GM10847 (cell line): Measurements from ENCODE around the gene LAMTOR1.

ENCODE experiments used
- POLR2A ChIP-seq: IDR thresholded peaks from 2 replicates; pipeline ENCODE4 v1.6.1; 2011; ENCODE audit not compliant: insufficient read length; ENCODE audit errors: extremely low read depth

The LAMTOR1 gene

GRCh38 chr11:72098741-72099140 lies 4.4 kb downstream of the LAMTOR1 start:
- no peak for TF ChIP-seq POLR2A

GRCh38 chr11:72091292-72091691 lies 11.8 kb downstream of the LAMTOR1 start:
- TF ChIP-seq POLR2A, result no peak

GRCh38 chr11:72088076-72088808 lies 14.9 kb downstream of the LAMTOR1 start:
- TF ChIP-seq POLR2A, result no peak

GRCh38 chr11:72085621-72086351 lies 17.3 kb downstream of the LAMTOR1 start:
- no peak for TF ChIP-seq POLR2A

- TF ChIP-seq POLR2A, result no peak
Measured at GRCh38 chr11:72084965-72085364, 18.1 kb downstream of the LAMTOR1 start.

- no peak for TF ChIP-seq POLR2A
Measured at GRCh38 chr11:72084076-72084475, 19.0 kb downstream of the LAMTOR1 start.

- TF ChIP-seq POLR2A, result no peak
Measured at GRCh38 chr11:72083414-72083813, 19.7 kb downstream of the LAMTOR1 start.

- no peak for TF ChIP-seq POLR2A
Measured at GRCh38 chr11:72081821-72082453, 21.2 kb downstream of the LAMTOR1 start.

- TF ChIP-seq POLR2A, result no peak
Measured at GRCh38 chr11:72081184-72081644, 21.9 kb downstream of the LAMTOR1 start.

GRCh38 chr11:72080326-72081183 lies 22.5 kb downstream of the LAMTOR1 start, which contains the start of the genes LRRC51 and NUMA1:
TSS of gene LRRC51 (plus strand) at chr11:72080850. CDS start at chr11:72089084, 8,234 bp downstream.
TSS of gene NUMA1 (minus strand) at chr11:72080542. CDS start at chr11:72035943, 44,599 bp downstream.
- peak; percentile 64 for TF ChIP-seq POLR2A

- no peak for TF ChIP-seq POLR2A
Measured at GRCh38 chr11:72079819-72080325, 23.2 kb downstream of the LAMTOR1 start.

GRCh38 chr11:72078477-72078876 lies 24.6 kb downstream of the LAMTOR1 start:
- TF ChIP-seq POLR2A, result no peak

- TF ChIP-seq POLR2A, result no peak
Measured at GRCh38 chr11:72075756-72076155, 27.3 kb downstream of the LAMTOR1 start.

GRCh38 chr11:72075109-72075508 lies 28.0 kb downstream of the LAMTOR1 start:
- TF ChIP-seq POLR2A, result no peak

GRCh38 chr11:72072348-72072747 lies 30.7 kb downstream of the LAMTOR1 start:
- no peak for TF ChIP-seq POLR2A
